D721Med (cell line): ENCODE measurements around the gene KCP.

ENCODE experiments used
- DNase-seq: peaks from one replicate; pipeline ENCODE4 v3.0.0; 2011; ENCODE audit warnings: low spot score; ENCODE audit not compliant: insufficient read length
- FAIRE-seq: peaks from 2 replicates; lab custom pipeline; 2011; peaks lifted over from hg19 to GRCh38; lab: Jason Lieb, UNC
- TF ChIP-seq, protein P1 (sequence below): IDR thresholded peaks from 2 replicates; pipeline ENCODE4 v1.5.1; 2012; ENCODE audit warnings: mild to moderate bottlenecking, control low read depth; ENCODE audit not compliant: insufficient read depth; ENCODE audit errors: missing control alignments

KCP gene

DNA sequence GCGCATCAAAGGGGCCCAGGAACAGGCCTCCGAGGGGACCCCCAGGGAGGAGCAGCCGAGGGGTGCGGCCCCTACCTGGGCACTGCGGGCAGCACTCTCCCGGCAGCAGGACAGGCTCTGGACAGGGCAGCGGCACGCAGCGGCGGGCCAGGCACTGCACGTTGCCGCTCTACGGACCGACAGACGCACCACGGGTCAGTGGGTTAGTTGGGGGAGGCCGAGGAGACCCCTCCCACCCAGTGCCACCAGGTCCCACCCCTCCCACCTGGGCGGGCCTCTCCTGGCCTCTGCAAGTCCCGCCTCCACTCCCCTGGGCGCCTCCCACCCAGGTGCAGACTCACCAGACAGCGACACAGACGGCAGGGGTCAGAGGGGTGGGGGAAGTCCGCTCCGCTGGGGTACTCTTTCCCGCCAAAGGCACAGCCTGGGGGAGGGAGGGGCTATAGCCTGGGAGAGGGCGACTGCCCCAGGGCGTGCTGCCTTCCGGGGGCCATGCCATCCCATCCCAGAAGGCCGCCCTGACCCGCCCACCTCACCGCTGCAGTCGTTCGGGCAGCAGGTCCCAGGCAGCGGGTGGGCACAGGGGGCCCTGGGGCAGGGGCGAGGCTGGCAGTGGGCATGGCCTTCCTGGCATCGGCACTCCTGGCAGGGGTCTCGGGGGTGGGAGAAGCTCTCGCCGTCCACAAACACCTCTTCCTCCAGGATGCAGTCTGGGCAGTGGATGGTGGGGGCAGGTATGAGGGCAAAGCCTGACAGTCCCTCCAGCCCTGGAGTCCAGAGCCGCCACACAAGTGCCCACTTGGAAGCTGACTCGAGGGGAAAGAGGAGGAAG, 19.2 kb downstream of the KCP start:
- TF ChIP-seq, protein P1, sequence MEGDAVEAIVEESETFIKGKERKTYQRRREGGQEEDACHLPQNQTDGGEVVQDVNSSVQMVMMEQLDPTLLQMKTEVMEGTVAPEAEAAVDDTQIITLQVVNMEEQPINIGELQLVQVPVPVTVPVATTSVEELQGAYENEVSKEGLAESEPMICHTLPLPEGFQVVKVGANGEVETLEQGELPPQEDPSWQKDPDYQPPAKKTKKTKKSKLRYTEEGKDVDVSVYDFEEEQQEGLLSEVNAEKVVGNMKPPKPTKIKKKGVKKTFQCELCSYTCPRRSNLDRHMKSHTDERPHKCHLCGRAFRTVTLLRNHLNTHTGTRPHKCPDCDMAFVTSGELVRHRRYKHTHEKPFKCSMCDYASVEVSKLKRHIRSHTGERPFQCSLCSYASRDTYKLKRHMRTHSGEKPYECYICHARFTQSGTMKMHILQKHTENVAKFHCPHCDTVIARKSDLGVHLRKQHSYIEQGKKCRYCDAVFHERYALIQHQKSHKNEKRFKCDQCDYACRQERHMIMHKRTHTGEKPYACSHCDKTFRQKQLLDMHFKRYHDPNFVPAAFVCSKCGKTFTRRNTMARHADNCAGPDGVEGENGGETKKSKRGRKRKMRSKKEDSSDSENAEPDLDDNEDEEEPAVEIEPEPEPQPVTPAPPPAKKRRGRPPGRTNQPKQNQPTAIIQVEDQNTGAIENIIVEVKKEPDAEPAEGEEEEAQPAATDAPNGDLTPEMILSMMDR = no peak
- DNase-seq (no peak), FAIRE-seq (no peak)

DNA sequence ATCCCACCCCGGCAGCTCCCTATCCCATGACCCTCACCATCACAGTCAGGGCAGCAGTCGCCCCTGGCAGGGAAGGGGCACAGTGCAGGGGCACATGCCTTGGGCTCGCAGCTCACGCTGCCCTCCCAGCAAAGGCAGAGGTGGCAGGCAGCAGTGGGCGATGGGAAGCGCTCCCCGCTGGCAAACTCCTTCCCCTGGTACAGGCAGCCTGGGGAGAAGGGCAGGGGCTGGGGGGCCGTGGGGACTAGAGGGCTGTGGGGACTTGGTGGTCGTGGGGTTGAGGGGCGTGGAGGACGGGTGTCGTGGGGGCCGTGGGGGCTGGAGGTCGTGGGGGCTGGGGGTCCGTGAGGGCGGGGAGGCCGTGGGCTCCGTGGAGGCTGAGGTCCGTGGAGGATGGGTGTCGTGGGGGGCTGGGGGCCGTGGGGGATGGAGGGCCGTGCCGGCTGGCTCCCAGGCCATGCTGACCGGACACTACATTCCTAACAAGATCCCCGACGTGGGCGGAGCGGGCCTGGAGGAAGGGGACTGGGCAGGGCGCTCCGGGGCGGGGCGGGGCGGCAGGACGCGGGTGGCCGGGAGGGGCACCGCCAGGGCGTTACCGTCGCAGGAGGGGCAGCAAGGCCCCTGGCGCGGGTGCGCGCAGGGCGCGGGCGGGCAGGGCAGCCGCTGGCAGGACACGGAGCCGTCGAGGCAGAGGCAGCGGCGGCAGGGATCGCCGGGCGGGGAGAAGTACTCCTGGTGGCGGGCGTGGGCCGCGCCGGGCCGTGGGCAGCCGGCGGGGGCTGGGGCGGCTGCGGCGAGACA, 20.0 kb downstream of the KCP start:
- no peak for FAIRE-seq
- TF ChIP-seq, protein P1 = no peak
- DNase-seq = no peak

DNA sequence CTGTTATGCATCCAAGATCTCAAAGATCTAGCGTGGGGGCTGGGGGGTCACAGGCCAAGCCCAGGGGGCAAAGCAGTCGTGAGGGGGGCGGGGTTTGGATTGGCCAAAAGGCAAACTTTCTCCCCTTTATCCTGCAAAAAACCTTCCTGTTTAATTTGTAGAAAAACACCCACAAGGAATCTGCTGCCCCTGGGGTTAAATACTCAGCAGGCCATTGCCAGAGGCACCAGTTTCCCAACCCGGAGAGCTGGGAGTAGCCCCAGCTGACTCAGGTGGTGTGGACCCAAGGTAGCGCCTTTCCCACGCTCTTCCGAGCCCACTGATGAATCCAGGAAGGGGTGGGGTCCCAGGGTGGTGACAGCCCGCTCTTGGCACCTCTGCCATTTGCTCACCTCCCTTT, 21.4 kb downstream of the KCP start:
- FAIRE-seq (no peak), DNase-seq (no peak)
- TF ChIP-seq, protein P1 = no peak

DNA sequence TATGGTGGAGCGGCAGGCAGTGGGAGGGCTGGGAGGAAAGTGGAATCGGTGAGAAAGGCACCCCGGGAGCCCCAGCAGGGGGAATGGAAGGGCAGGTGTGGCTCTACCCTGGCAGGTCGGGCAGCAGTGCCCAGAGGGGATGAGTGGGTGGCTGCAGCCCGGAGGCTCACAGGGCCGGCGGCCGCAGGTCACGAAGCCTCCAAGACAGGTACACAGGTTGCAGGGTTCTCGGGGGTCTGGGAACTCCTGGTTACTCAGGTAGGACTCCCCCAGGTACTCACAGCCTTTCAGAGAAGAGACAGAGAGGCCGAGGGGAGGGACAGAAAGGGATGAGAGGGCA, 21.8 kb downstream of the KCP start:
- DNase-seq (no peak), FAIRE-seq (no peak)
- TF ChIP-seq, protein P1 = no peak

DNA sequence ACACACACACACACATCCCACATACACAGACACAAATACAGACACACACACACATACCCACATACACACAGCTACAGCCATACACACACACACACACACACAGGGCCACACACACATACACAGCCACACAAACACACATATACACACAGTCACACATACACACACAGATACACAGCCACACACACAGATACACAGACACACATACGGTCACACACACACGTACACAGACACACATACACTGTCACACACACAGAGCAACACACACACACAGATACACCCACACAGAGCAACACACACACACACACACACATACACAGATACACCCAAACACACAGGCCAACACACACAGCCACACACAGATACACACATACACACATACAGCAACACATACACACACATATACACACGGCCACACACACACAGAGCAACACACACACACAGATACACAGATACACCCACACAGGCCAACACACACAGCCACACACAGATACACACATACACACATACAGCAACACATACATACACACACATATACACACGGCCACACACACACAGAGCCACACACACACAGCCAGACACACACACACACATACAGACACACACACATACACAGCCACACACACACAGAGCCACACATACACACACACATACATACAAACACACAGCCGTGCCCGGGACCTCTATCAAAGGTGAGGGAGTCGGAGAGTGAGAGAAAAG, 22.3 kb downstream of the KCP start:
- no peak for DNase-seq
- FAIRE-seq = no peak
- TF ChIP-seq, protein P1 = no peak

DNA sequence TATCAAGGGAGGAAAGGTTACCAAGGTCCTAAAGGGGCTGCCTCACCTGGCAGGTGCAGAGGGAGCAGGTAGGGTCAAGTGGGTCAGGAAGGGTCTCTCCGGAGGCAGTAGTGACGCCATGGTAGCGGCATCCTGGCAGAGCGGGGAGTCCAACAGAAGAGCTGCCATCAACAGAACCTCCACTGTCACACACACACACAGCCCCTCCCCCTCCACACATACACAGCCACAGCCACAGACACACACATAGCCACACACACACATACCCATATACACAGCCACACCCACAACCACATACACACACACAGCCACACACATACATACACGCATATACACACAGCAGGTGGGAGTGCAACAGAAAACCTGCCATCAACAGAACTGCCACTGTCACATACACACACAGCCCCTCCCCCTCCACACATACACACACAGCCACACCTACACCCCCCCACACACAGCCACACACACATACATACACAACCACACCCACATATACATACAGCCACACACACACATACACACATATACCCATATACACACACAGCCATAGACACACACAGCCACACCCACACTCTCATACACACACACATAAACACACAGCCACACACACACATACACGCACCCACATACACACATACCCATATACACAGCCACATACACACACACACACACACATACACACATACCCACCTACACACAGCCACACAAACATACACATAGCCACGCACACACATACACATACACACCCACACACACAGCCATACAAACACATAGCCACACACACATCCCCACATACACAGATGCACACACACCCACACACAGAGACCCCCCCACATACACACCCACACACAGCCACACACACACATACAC, 23.1 kb downstream of the KCP start:
- FAIRE-seq = no peak
- TF ChIP-seq, protein P1 = no peak
- no peak for DNase-seq
